Dermis blood vessel endothelial cell (primary cell): ENCODE data around the gene HNF4A. TPM values are rescaled to one million over a fixed set of nuclear protein-coding genes. Genes with fewer than 3 reads are reported as not detected.

Source experiments
- DNase-seq: peaks from one replicate; pipeline ENCODE4 v3.0.0; 2010
- total RNA-seq: library from RNA; depleted of rRNA; stranded (reverse); fragments of >200 nt; gene quantifications from 2 replicates; pipeline ENCODE4 v1.2.3, GENCODE V29; 2014

The HNF4A gene
- total RNA-seq, 1 donor from 2014 or later = not detected

GRCh38 chr20:44392776-44393607 lies 37.5 kb downstream of the HNF4A start:
- DNase-seq = no peak

GRCh38 chr20:44393608-44394451 lies 38.3 kb downstream of the HNF4A start:
- DNase-seq = no peak

GRCh38 chr20:44394452-44394701 lies 38.9 kb downstream of the HNF4A start:
- no peak for DNase-seq

- DNase-seq = no peak
Observed at GRCh38 chr20:44394702-44395460, 39.4 kb downstream of the HNF4A start.

GRCh38 chr20:44395461-44396340 lies 40.2 kb downstream of the HNF4A start:
- no peak for DNase-seq

GRCh38 chr20:44396369-44397130 lies 41.1 kb downstream of the HNF4A start:
- DNase-seq = no peak

- DNase-seq = no peak
Observed at GRCh38 chr20:44398335-44398734, 42.8 kb downstream of the HNF4A start.

- no peak for DNase-seq
Observed at GRCh38 chr20:44399446-44399845, 43.9 kb downstream of the HNF4A start.

- no peak for DNase-seq
Observed at GRCh38 chr20:44400671-44400969, 45.1 kb downstream of the HNF4A start.

- no peak for DNase-seq
Observed at GRCh38 chr20:44400970-44401769, 45.7 kb downstream of the HNF4A start.

- DNase-seq = no peak
Observed at GRCh38 chr20:44401770-44402390, 46.4 kb downstream of the HNF4A start.

GRCh38 chr20:44402391-44403193 lies 47.1 kb downstream of the HNF4A start:
- no peak for DNase-seq

- no peak for DNase-seq
Observed at GRCh38 chr20:44403194-44404112, 48.0 kb downstream of the HNF4A start.

GRCh38 chr20:44404204-44405181 lies 49.0 kb downstream of the HNF4A start:
- no peak for DNase-seq

GRCh38 chr20:44405257-44405656 lies 49.8 kb downstream of the HNF4A start:
- no peak for DNase-seq

GRCh38 chr20:44405785-44406571 lies 50.5 kb downstream of the HNF4A start:
- no peak for DNase-seq
